22Rv1 (cell line): ENCODE data around the gene ENOSF1.

Experiments
- CTCF ChIP-seq: fragments of 450-650 bp; IDR thresholded peaks from 2 replicates; pipeline ENCODE4 v1.5.1; 2017; ENCODE audit warnings: mild to moderate bottlenecking
- ZFX ChIP-seq: fragments of 450-650 bp; IDR thresholded peaks from 2 replicates; pipeline ENCODE4 v1.6.1; 2017; ENCODE audit warnings: antibody characterized with exemption, borderline replicate concordance

DNA sequence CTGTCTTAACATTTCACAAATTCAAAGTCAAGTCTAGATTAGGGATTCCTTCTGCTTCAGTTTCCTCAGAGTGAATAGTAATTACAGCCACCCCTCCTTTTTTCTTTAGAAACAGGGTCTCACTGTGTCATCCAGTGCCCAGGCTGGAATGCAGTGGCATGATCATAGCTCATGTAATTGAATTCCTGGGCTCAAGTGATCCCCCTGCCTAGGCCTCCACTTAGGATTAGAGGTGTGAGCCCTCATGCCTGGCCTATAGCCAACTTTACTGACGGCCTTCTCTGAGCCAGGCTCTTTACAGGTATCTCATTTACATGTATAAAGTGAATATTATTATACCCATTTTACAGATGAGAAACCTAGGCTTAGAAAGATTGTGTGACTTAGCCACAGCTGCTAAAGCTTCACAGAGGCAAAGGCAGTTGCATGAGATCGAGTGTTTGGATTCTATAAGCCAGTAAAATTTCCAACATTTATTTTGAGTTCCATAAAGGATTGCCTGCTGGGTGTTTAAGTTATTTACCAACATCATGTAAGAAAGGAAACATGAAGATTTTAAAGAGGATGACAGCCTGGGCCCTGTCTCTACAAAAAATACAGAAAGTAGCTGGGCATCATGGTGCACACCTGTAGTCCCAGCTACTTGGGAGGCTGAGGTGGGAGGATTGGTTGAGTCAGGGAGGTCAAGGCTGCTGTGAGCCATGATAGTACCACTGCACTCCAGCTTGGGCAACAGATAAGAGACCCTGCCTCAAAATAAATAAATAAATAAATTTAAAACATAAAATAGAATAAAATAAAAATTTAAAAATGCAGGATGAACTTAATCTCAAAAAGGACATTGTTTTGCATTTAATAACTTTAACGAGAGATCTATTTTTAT, 1.8 kb downstream of the ENOSF1 start:
- TF ChIP-seq CTCF (no peak), ZFX (no peak)
